Stomach (tissue), 4 donors: ENCODE data around the gene AKR1A1.

Experiments used
- CTCF ChIP-seq, 7 experiments: fragments of 450-650 bp in 4 of 7; fragments of 200-600 bp in 3 of 7; sonication (generic) in 3 of 7; IDR thresholded peaks; one replicate each; pipeline ENCODE4 v1.5.1; 2016 to 2019; ENCODE audit warnings: antibody characterized with exemption in 7 of 7, control low read depth in 2 of 7, mild to moderate bottlenecking in 1 of 7
- EP300 ChIP-seq: sonication (generic); formaldehyde crosslinking; IDR thresholded peaks from one replicate; pipeline ENCODE4 v1.6.1; 2017; ENCODE audit warnings: antibody characterized with exemption
- POLR2A ChIP-seq, 4 donors: fragments of 450-650 bp; IDR thresholded peaks; one replicate each; pipeline ENCODE4 v1.6.1; 2016; ENCODE audit warnings: antibody characterized with exemption in 4 of 4, control low read depth in 2 of 4, mild to moderate bottlenecking in 1 of 4, moderate library complexity in 1 of 4
- POLR2AphosphoS5 ChIP-seq, 3 donors: sonication (generic); formaldehyde crosslinking; IDR thresholded peaks; one replicate each; pipeline ENCODE4 v1.6.1; 2016; ENCODE audit warnings: antibody characterized with exemption in 3 of 3

- peak in 2 of 7 experiments; percentile 23 to 26 for TF ChIP-seq CTCF (IDR thresholded peaks at IDR 0.05)
- TF ChIP-seq POLR2AphosphoS5 (IDR thresholded peaks at IDR 0.05) = peak; percentile 57 to 89 (median 80)
- TF ChIP-seq EP300 = peak; percentile 39
- TF ChIP-seq POLR2A (IDR thresholded peaks at IDR 0.05) = no peak
Observed at GRCh38 chr1:45550401-45551351, at the start of gene AKR1A1.
